Esophagus muscularis mucosa (tissue), 4 donors: ENCODE measurements around the gene STOML1. TPM values are rescaled to one million over a fixed set of nuclear protein-coding genes. Genes with fewer than 3 reads are reported as not detected.
"Not testable (repeated sequence)": the region's sequence is repeated elsewhere in the genome, so short reads cannot be mapped to it uniquely, and the experiment has no call there.

ENCODE experiments used
- DNase-seq: peaks from one replicate; pipeline ENCODE4 v3.0.0-alpha.2; 2017; ENCODE audit errors: extremely low spot score
- H3K27ac ChIP-seq, 4 donors: fragments of 200-600 bp; sonication (generic); replicated peaks in 1 of 4; 1 replicate in 3 of 4; 2 replicates in 1 of 4; pipeline ENCODE4 v1.5.1; 2016 to 2019; ENCODE audit warnings: mild to moderate bottlenecking in 1 of 4
- H3K27me3 ChIP-seq, 4 donors: fragments of 200-600 bp; sonication (generic); one replicate each; pipeline versions ENCODE4 v1.5.1 to v1.6.0; 2016 to 2019
- H3K36me3 ChIP-seq, 4 donors: fragments of 200-600 bp; sonication (generic); one replicate each; pipeline ENCODE4 v1.5.1; 2016 to 2019
- H3K4me1 ChIP-seq, 4 donors: fragments of 200-600 bp; sonication (generic); one replicate each; pipeline ENCODE4 v1.5.1; 2016 to 2019
- H3K4me3 ChIP-seq, 4 donors: fragments of 200-600 bp; sonication (generic); 1 replicate in 2 of 4; 2 replicates in 2 of 4; pipeline ENCODE4 v1.5.1; 2016 to 2019; ENCODE audit warnings: mild to moderate bottlenecking in 4 of 4, moderate library complexity in 1 of 4
- H3K9me3 ChIP-seq, 4 donors: fragments of 200-600 bp; sonication (generic); 1 replicate in 3 of 4; 2 replicates in 1 of 4; pipeline ENCODE4 v1.5.1; 2016 to 2019
- EP300 ChIP-seq: sonication (generic); formaldehyde crosslinking; IDR thresholded peaks from one replicate; pipeline ENCODE4 v1.6.1; 2017; ENCODE audit warnings: antibody characterized with exemption
- POLR2A ChIP-seq: fragments of 450-650 bp; IDR thresholded peaks from one replicate; pipeline ENCODE4 v1.6.1; 2017; ENCODE audit warnings: antibody characterized with exemption, moderate library complexity, mild to moderate bottlenecking, low read depth
- POLR2AphosphoS5 ChIP-seq, 2 donors: sonication (generic); formaldehyde crosslinking; IDR thresholded peaks; one replicate each; pipeline ENCODE4 v1.6.1; 2017; ENCODE audit warnings: antibody characterized with exemption in 2 of 2
- WGBS: methylation state at CpG from one replicate; pipeline ENCODE4 v1.1.5; 2018; 5-methylcytosine and 5-hydroxymethylcytosine counted together
- intact Hi-C: fragments of 100-400 bp; cut with DNase I; formaldehyde crosslinking; loops from one replicate; pipeline ENCODE4 v1.15.1; 2023
- total RNA-seq, 4 donors: library from RNA; depleted of rRNA; stranded (reverse); fragments of >200 nt; gene quantifications; one replicate each; pipeline versions ENCODE4 v1.1.0 to v1.2.1, GENCODE V29; 2016
- TF ChIP-seq, protein P1 (sequence below), 3 experiments: fragments of 200-600 bp in 2 of 3; fragments of 450-650 bp in 1 of 3; sonication (generic) in 2 of 3; IDR thresholded peaks; one replicate each; pipeline ENCODE4 v1.5.1; 2017 to 2019; ENCODE audit warnings: antibody characterized with exemption in 3 of 3, mild to moderate bottlenecking in 2 of 3, moderate library complexity in 1 of 3

The STOML1 gene
- total RNA-seq, 4 donors from 2014 or later, result 7.9 to 25.4 (median 14.9) TPM

DNA sequence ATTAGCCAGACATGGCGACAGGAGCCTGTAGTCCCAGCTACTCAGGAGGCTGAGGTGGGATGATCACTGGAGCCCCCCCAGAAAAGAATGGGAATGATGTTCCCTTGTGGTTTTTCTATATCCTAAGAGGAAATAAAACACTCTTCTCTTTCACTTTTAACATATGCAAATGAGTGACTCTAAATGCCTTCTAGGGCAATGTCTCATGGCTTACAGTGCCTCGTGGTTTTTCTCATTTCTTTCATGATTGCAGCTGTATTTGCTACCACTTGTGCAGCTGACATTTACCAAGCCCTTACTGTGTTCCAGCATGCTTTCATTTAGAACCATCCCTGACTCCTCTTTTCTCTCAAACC is 26.4 kb downstream of the STOML1 start:
- WGBS, result 58% methylated on average over 2 of the region's 2 CpGs
- peaks cover 3 to 12% (median 10%) of the 10 kb centered on the region in 4 donors for H3K4me1 ChIP-seq
- TF ChIP-seq POLR2A (no peak), POLR2AphosphoS5 (IDR thresholded peaks at IDR 0.05) (no peak)
- TF ChIP-seq, protein P1, sequence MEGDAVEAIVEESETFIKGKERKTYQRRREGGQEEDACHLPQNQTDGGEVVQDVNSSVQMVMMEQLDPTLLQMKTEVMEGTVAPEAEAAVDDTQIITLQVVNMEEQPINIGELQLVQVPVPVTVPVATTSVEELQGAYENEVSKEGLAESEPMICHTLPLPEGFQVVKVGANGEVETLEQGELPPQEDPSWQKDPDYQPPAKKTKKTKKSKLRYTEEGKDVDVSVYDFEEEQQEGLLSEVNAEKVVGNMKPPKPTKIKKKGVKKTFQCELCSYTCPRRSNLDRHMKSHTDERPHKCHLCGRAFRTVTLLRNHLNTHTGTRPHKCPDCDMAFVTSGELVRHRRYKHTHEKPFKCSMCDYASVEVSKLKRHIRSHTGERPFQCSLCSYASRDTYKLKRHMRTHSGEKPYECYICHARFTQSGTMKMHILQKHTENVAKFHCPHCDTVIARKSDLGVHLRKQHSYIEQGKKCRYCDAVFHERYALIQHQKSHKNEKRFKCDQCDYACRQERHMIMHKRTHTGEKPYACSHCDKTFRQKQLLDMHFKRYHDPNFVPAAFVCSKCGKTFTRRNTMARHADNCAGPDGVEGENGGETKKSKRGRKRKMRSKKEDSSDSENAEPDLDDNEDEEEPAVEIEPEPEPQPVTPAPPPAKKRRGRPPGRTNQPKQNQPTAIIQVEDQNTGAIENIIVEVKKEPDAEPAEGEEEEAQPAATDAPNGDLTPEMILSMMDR (IDR thresholded peaks at IDR 0.05), result no peak
- H3K9me3 ChIP-seq, result no peaks in the 10 kb centered on the region
- DNase-seq, result no peak
- no peak overlapping the region for H3K4me3 ChIP-seq
- no peaks in the 10 kb centered on the region for H3K27me3 ChIP-seq
- no peak overlapping the region for H3K27ac ChIP-seq
- intact Hi-C loops, result no loop called here
- H3K36me3 ChIP-seq, result no peaks in the 10 kb centered on the region

DNA sequence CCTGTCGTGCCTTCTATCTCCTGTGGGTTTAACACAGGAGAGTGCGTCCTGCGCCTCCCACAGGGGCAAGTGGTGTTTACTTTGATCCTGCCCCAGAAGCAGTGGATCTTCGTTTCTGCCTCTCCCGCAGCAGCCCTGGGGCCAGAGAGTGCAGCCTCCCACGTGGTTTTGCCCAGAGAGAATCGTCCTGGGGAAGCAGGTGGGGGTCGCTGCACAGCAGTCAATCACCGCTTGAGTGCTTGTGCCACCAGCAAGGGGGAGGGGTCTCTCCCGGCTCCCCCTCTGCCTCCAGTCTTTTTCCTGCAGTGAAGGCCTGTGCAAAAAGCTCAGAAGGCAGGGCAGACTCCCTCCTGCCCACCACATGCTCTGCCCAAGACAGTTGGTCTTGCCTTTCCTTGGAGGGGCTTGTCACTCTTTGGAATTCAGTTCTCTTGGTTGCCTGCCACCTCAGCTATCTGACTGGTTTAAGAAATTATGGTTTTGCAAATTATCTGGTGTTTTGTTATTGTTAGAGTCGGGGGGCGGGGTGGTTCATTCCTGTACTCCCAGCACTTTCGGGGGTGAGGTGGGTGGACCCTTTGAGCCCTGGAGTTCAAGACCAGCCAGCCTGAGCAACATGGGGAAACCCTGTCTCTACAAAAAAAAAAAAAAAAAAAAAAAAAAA is 26.9 kb downstream of the STOML1 start:
- TF ChIP-seq POLR2AphosphoS5 (IDR thresholded peaks at IDR 0.05), result no peak
- TF ChIP-seq, protein P1 (IDR thresholded peaks at IDR 0.05), result no peak
- TF ChIP-seq POLR2A, result no peak
- no peak for TF ChIP-seq EP300
- H3K9me3 ChIP-seq, result no peaks in the 10 kb centered on the region
- H3K27ac ChIP-seq, result no peak overlapping the region
- WGBS, result 59% methylated on average over 4 of the region's 13 CpGs
- H3K4me1 ChIP-seq, result peaks cover 3 to 12% (median 10%) of the 10 kb centered on the region in 4 donors
- DNase-seq, result no peak
- H3K36me3 ChIP-seq, result no peaks in the 10 kb centered on the region
- no peaks in the 10 kb centered on the region for H3K27me3 ChIP-seq
- intact Hi-C loops, result no loop called here
- no peak overlapping the region for H3K4me3 ChIP-seq

DNA sequence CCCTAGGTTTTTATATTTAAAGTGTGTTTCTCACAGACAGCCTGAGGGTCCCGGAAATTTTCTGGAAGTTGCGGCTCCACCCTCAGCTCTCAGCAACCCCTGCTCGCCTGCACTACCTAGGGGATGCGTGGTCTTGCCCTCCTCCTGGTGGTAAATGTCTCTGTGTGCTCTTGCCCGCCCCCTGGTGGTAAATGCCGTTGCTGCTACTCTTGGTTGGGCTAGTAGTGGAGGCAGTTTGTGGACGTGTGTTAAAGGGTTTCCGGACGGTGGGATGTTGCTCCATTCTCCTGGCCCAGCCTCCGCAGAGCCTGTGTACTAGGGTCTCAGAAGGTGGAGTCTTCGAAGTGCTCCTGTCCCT is 27.4 kb downstream of the STOML1 start:
- Histone ChIP-seq H3K4me1 (peaks cover 3 to 12% (median 10%) of the 10 kb centered on the region in 4 donors), H3K9me3 (no peaks in the 10 kb centered on the region), H3K36me3 (no peaks in the 10 kb centered on the region), H3K27me3 (no peaks in the 10 kb centered on the region), H3K4me3 (no peak overlapping the region), H3K27ac (no peak overlapping the region)
- 0% methylated on average over 5 of the region's 11 CpGs for WGBS
- intact Hi-C loops, result loop anchor here (1.0 kb wide), 1 partner anchor 13 kb away; no protein-coding TSS in a partner anchor
- DNase-seq, result peak; percentile 99
- TF ChIP-seq POLR2AphosphoS5 (IDR thresholded peaks at IDR 0.05) (peak in 1 of 2 donors; percentile 69), EP300 (no peak), POLR2A (no peak)
- TF ChIP-seq, protein P1 (IDR thresholded peaks at IDR 0.05), result peak; percentile 92 to 97 (median 96)

DNA sequence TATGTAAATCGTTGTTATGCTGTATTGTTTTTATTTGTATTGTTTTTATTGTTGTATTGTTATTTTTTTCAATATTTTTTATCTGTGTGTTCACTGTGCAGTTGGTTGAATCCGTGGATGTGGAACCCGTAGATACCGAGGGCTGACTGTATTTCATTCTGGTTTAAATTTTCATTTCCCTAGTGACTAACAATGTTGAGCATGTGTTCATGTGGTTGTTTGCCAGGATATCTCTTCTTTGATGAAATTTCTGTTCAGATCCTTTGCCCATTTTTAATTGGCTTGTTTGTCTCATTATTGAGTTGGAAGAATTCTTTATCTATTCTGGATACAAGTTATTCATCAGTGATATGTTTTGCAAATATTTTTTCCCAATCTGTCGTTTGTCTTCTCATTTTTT is 29.7 kb downstream of the STOML1 start:
- 73% methylated on average over 5 of the region's 5 CpGs for WGBS
- Histone ChIP-seq H3K4me1 (peaks cover 3 to 12% (median 10%) of the 10 kb centered on the region in 4 donors), H3K27me3 (no peaks in the 10 kb centered on the region), H3K27ac (no peak overlapping the region), H3K9me3 (no peaks in the 10 kb centered on the region), H3K4me3 (no peak overlapping the region), H3K36me3 (no peaks in the 10 kb centered on the region)
- intact Hi-C loops, result loop anchor here (2.0 kb wide), 1 partner anchor 66 kb away; no protein-coding TSS in a partner anchor
- no peak for DNase-seq
- no peak for TF ChIP-seq EP300
- TF ChIP-seq POLR2A, result no peak
- no peak for TF ChIP-seq POLR2AphosphoS5 (IDR thresholded peaks at IDR 0.05)
- TF ChIP-seq, protein P1 (IDR thresholded peaks at IDR 0.05), result no peak

DNA sequence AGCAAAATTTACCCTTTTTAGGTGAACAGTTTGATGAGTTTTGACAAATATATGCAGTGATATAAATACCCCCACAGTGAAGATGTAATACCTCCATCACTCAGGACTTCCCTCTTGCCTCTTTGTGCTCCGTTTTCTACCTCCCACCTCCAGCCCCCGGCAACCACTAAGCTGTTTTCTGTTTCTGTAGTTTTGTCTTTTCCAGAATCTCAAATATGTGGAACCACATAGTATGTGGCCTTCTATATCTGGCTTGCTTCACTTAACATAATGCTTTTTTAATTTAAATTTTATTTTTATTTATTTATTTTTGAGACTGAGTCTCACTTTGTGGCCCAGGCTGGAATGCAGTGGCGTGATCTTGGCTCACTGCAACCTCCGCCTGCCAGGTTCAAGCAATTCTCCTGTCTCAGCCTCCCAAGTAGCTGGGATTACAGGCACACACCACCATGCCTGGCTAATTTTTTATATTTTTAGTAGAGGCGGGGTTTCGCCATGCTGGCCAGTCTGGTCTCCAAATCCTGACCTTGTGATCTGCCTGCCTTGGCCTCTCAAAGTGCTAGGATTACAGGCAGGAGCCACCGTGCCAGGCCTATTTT is 31.5 kb downstream of the STOML1 start:
- H3K4me3 ChIP-seq, H3K27ac ChIP-seq, H3K27me3 ChIP-seq, H3K9me3 ChIP-seq, H3K36me3 ChIP-seq, intact Hi-C loops, DNase-seq: not testable (repeated sequence)
- H3K4me1 ChIP-seq, result peaks cover 3 to 26% (median 20%) of the 10 kb centered on the region in 4 donors
- WGBS, result 92% methylated on average over 7 of the region's 7 CpGs
